HG02759 (cell line): ENCODE results near the gene ASTN2.
A peak's percentile ranks its signal among the peaks of the same experiment; 100 is the strongest.

ENCODE experiments used
- ATAC-seq: cut with Tn5 transposase; IDR thresholded peaks from one replicate; pipeline ENCODE4 v1.9.1; 2021; ENCODE audit warnings: mild to moderate bottlenecking, moderate library complexity; ENCODE audit not compliant: unreplicated experiment

The ASTN2 gene

GRCh38 chr9:116451500-116452115, 963.2 kb downstream of the ASTN2 start:
- ATAC-seq, result no peak

GRCh38 chr9:116450378-116451139, 964.3 kb downstream of the ASTN2 start:
- ATAC-seq, result peak; percentile 92

- no peak for ATAC-seq
Observed at GRCh38 chr9:116449949-116450348, 964.9 kb downstream of the ASTN2 start.

- no peak for ATAC-seq
Observed at GRCh38 chr9:116448431-116448830, 966.4 kb downstream of the ASTN2 start.

GRCh38 chr9:116447934-116448333, 966.9 kb downstream of the ASTN2 start:
- ATAC-seq, result no peak

- no peak for ATAC-seq
Observed at GRCh38 chr9:116442528-116442927, 972.3 kb downstream of the ASTN2 start.

- ATAC-seq, result no peak
Observed at GRCh38 chr9:116437411-116438370, 977.2 kb downstream of the ASTN2 start.

GRCh38 chr9:116436121-116436520, 978.7 kb downstream of the ASTN2 start:
- ATAC-seq, result no peak

GRCh38 chr9:116435706-116436105, 979.2 kb downstream of the ASTN2 start:
- no peak for ATAC-seq

GRCh38 chr9:116434314-116434713, 980.5 kb downstream of the ASTN2 start:
- no peak for ATAC-seq

GRCh38 chr9:116432051-116432450, 982.8 kb downstream of the ASTN2 start:
- ATAC-seq, result no peak

- no peak for ATAC-seq
Observed at GRCh38 chr9:116430849-116431248, 984.0 kb downstream of the ASTN2 start.

GRCh38 chr9:116425244-116425643, 989.6 kb downstream of the ASTN2 start:
- ATAC-seq, result no peak

- no peak for ATAC-seq
Observed at GRCh38 chr9:116423149-116423548, 991.7 kb downstream of the ASTN2 start.

- no peak for ATAC-seq
Observed at GRCh38 chr9:116422119-116422979, 992.5 kb downstream of the ASTN2 start.

GRCh38 chr9:116420993-116421538, 993.8 kb downstream of the ASTN2 start:
- no peak for ATAC-seq

GRCh38 chr9:116419181-116419580, 995.7 kb downstream of the ASTN2 start:
- ATAC-seq, result no peak

- ATAC-seq, result no peak
Observed at GRCh38 chr9:116417464-116417863, 997.4 kb downstream of the ASTN2 start.

GRCh38 chr9:116416421-116416820, 998.4 kb downstream of the ASTN2 start:
- no peak for ATAC-seq

GRCh38 chr9:116414374-116414773, 1000.5 kb downstream of the ASTN2 start:
- ATAC-seq, result no peak
